ENCODE results near the gene TNXB.

The TNXB gene

DNA sequence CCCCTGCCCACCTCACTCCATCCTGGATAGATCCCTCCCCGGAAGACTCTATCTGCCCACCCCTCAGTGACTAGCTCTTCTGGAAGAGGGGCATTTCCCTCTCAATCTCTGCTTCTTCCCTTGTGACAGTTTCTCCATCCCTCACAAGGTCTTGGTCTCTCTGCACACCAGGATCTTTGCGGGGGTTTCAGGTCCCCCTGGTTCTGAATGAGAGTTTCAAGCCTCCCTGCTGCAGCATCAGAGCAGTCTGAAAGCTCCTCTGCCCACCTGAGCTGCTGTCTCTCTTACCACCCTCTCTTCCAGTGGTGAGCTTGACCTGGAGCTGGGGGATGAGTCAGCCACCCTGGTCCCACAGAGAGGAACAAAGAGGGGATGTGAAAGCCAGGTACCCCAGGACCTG is 24.4 kb downstream of the TNXB start:
- no peaks in the 10 kb centered on the region for H3K79me2 ChIP-seq (ENCODE audit: low read length)
- H2AFZ ChIP-seq (ENCODE audit: low read depth, low read length) = no peak overlapping the region
- peaks cover 74% of the 10 kb centered on the region for H3K27me3 ChIP-seq (ENCODE audit: low read depth, low read length)
- H4K20me1 ChIP-seq (ENCODE audit: insufficient read depth, low read length) = peaks cover 3% of the 10 kb centered on the region; the same call in 1 of the 2 replicates
- H3K27ac ChIP-seq (ENCODE audit: low read length) = no peak overlapping the region
- H3K36me3 ChIP-seq (replicated peaks; ENCODE audit: low read depth, low read length) = no peaks in the 10 kb centered on the region
- TF ChIP-seq, protein P1, sequence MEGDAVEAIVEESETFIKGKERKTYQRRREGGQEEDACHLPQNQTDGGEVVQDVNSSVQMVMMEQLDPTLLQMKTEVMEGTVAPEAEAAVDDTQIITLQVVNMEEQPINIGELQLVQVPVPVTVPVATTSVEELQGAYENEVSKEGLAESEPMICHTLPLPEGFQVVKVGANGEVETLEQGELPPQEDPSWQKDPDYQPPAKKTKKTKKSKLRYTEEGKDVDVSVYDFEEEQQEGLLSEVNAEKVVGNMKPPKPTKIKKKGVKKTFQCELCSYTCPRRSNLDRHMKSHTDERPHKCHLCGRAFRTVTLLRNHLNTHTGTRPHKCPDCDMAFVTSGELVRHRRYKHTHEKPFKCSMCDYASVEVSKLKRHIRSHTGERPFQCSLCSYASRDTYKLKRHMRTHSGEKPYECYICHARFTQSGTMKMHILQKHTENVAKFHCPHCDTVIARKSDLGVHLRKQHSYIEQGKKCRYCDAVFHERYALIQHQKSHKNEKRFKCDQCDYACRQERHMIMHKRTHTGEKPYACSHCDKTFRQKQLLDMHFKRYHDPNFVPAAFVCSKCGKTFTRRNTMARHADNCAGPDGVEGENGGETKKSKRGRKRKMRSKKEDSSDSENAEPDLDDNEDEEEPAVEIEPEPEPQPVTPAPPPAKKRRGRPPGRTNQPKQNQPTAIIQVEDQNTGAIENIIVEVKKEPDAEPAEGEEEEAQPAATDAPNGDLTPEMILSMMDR (IDR thresholded peaks at IDR 0.05; ENCODE audit: low read depth, low read length) = no peak
- no peak for TF ChIP-seq EZH2phosphoT487 (IDR thresholded peaks at IDR 0.05; ENCODE audit: low read depth)
- no peak overlapping the region for H3K4me2 ChIP-seq (ENCODE audit: low read length)
- peaks cover 15% of the 10 kb centered on the region for H3K4me1 ChIP-seq (ENCODE audit: low read length)
- H3K9me3 ChIP-seq (ENCODE audit: insufficient read depth, low read length) = no peaks in the 10 kb centered on the region
- H3K9ac ChIP-seq (ENCODE audit: low read length) = no peak overlapping the region
- no peak overlapping the region for H3K4me3 ChIP-seq (ENCODE audit: low read length)

DNA sequence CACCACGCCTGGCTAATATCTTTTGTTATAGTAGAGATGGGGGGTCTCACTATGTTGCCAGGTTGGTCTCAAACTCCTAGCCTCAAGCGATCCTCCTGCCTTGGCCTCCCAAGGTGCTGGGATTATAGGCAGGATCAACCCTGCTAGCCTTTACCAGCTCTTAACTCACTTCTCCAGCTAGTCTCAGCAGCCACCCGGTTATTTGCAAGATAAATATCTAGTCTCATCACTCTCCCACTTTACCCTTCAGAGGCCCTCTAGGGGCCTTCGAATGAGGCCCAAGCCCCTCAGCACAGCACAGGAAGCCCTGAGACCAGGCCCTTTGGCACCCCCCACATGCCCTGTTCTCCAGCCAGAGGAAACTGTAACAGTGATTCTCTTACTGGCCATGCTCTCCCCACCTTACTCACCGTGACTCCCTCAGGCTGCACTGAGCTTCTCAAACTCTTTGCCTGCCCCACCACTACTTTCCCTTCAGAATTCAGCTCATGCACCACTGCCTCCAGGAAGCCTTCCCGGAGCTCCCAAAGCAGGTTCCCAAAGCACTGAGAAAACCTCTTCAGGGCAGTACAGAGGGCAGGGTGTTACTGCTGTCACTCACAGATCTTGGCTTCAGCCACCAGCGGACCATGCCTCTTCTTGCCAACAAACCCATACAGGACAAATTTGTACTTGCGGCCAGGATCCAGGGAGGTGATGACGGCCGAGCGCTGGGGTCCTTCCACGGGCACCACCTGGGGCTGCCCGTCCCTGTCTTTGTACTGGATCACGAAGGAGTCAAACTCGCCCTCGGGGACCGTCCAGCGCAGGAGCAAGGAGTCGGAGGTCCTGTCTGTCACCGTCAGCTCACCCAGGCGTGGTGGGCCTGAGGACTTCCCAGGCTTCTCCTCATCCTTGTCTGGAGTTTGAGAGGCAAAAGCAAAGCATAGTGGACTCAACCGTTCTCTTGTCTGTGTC is 25.0 kb downstream of the TNXB start:
- peaks cover 3% of the 10 kb centered on the region; the same call in 1 of the 2 replicates for H4K20me1 ChIP-seq (ENCODE audit: insufficient read depth, low read length)
- H3K79me2 ChIP-seq (ENCODE audit: low read length) = no peaks in the 10 kb centered on the region
- H2AFZ ChIP-seq (ENCODE audit: low read depth, low read length) = no peak overlapping the region
- peaks cover 68% of the 10 kb centered on the region for H3K27me3 ChIP-seq (ENCODE audit: low read depth, low read length)
- H3K4me3 ChIP-seq (ENCODE audit: low read length) = no peak overlapping the region
- H3K4me2 ChIP-seq (ENCODE audit: low read length) = no peak overlapping the region
- TF ChIP-seq, protein P1 (IDR thresholded peaks at IDR 0.05; ENCODE audit: low read depth, low read length) = no peak
- no peak for TF ChIP-seq EZH2phosphoT487 (IDR thresholded peaks at IDR 0.05; ENCODE audit: low read depth)
- H3K4me1 ChIP-seq (ENCODE audit: low read length) = peaks cover 15% of the 10 kb centered on the region
- H3K27ac ChIP-seq (ENCODE audit: low read length) = no peak overlapping the region
- no peaks in the 10 kb centered on the region for H3K36me3 ChIP-seq (replicated peaks; ENCODE audit: low read depth, low read length)
- no peaks in the 10 kb centered on the region for H3K9me3 ChIP-seq (ENCODE audit: insufficient read depth, low read length)
- H3K9ac ChIP-seq (ENCODE audit: low read length) = no peak overlapping the region

DNA sequence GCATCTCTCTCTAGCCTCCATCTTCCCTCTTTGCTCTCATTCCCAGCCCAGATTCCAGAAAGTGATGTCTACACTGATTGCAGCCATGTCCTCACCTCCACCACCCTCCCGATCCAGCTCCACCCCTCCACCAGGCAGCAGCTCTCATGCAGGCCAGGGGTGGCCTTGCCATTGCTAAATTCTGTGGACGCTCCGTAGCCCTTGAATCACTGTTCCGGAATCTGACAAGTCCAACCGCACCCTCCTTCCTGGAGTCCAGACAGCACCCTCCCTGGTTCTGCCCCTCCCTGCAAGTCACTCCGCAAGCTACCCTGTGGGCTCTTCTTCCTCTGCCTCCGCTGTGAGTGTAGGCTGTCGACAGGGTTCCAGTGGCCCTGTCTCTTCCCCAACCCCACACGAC is 26.2 kb downstream of the TNXB start:
- H3K27me3 ChIP-seq (ENCODE audit: low read depth, low read length) = peaks cover 57% of the 10 kb centered on the region
- TF ChIP-seq, protein P1 (IDR thresholded peaks at IDR 0.05; ENCODE audit: low read depth, low read length) = no peak
- no peak for TF ChIP-seq EZH2phosphoT487 (IDR thresholded peaks at IDR 0.05; ENCODE audit: low read depth)
- H3K9me3 ChIP-seq (ENCODE audit: insufficient read depth, low read length) = no peaks in the 10 kb centered on the region
- H3K36me3 ChIP-seq (replicated peaks; ENCODE audit: low read depth, low read length) = no peaks in the 10 kb centered on the region
- H3K4me2 ChIP-seq (ENCODE audit: low read length) = no peak overlapping the region
- H3K79me2 ChIP-seq (ENCODE audit: low read length) = no peaks in the 10 kb centered on the region
- H2AFZ ChIP-seq (ENCODE audit: low read depth, low read length) = no peak overlapping the region
- no peak overlapping the region for H3K27ac ChIP-seq (ENCODE audit: low read length)
- no peak overlapping the region for H3K4me3 ChIP-seq (ENCODE audit: low read length)
- no peak overlapping the region for H3K9ac ChIP-seq (ENCODE audit: low read length)
- H4K20me1 ChIP-seq (ENCODE audit: insufficient read depth, low read length) = peaks cover 3% of the 10 kb centered on the region; the same call in 1 of the 2 replicates
- H3K4me1 ChIP-seq (ENCODE audit: low read length) = peaks cover 15% of the 10 kb centered on the region

DNA sequence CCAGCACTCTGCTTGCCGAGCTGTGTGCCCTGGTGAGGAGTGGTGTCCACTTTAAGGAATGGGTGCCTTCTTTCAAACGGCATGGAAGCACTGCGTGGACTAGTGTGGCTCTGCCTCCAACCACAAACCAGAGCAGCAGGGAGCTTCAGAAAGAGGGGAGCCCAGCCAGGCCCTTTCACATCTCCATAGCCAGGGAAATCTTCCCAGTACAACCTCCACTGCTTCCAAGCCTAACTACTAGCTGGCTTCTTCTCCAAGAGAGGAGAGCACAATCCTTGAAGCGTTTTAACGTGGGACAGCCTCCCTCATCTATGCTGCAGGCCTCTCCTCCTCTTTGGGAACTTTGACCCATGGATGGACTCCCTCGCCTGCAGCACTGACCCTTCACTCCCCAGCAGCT is 26.7 kb downstream of the TNXB start:
- Histone ChIP-seq H3K27me3 (ENCODE audit: low read depth, low read length) (peaks cover 56% of the 10 kb centered on the region), H3K9me3 (ENCODE audit: insufficient read depth, low read length) (no peaks in the 10 kb centered on the region), H3K27ac (ENCODE audit: low read length) (no peak overlapping the region), H4K20me1 (ENCODE audit: insufficient read depth, low read length) (peaks cover 3% of the 10 kb centered on the region; the same call in 1 of the 2 replicates), H3K9ac (ENCODE audit: low read length) (no peak overlapping the region), H3K4me2 (ENCODE audit: low read length) (no peak overlapping the region), H3K4me1 (ENCODE audit: low read length) (peaks cover 15% of the 10 kb centered on the region), H3K36me3 (replicated peaks; ENCODE audit: low read depth, low read length) (no peaks in the 10 kb centered on the region), H2AFZ (ENCODE audit: low read depth, low read length) (no peak overlapping the region), H3K79me2 (ENCODE audit: low read length) (no peaks in the 10 kb centered on the region), H3K4me3 (ENCODE audit: low read length) (no peak overlapping the region)
- no peak for TF ChIP-seq EZH2phosphoT487 (IDR thresholded peaks at IDR 0.05; ENCODE audit: low read depth)
- TF ChIP-seq, protein P1 (IDR thresholded peaks at IDR 0.05; ENCODE audit: low read depth, low read length) = no peak

All from OCI-LY3 (cell line).